Hair follicular keratinocyte (primary cell): ENCODE data around the gene UACA. TPM values are rescaled to one million over a fixed set of nuclear protein-coding genes. Genes with fewer than 3 reads are reported as not detected.

Source experiments
- total RNA-seq: library from RNA; depleted of rRNA; stranded (reverse); fragments of >200 nt; gene quantifications from 2 replicates; pipeline ENCODE4 v1.2.3, GENCODE V29; 2015

Gene UACA, protein sequence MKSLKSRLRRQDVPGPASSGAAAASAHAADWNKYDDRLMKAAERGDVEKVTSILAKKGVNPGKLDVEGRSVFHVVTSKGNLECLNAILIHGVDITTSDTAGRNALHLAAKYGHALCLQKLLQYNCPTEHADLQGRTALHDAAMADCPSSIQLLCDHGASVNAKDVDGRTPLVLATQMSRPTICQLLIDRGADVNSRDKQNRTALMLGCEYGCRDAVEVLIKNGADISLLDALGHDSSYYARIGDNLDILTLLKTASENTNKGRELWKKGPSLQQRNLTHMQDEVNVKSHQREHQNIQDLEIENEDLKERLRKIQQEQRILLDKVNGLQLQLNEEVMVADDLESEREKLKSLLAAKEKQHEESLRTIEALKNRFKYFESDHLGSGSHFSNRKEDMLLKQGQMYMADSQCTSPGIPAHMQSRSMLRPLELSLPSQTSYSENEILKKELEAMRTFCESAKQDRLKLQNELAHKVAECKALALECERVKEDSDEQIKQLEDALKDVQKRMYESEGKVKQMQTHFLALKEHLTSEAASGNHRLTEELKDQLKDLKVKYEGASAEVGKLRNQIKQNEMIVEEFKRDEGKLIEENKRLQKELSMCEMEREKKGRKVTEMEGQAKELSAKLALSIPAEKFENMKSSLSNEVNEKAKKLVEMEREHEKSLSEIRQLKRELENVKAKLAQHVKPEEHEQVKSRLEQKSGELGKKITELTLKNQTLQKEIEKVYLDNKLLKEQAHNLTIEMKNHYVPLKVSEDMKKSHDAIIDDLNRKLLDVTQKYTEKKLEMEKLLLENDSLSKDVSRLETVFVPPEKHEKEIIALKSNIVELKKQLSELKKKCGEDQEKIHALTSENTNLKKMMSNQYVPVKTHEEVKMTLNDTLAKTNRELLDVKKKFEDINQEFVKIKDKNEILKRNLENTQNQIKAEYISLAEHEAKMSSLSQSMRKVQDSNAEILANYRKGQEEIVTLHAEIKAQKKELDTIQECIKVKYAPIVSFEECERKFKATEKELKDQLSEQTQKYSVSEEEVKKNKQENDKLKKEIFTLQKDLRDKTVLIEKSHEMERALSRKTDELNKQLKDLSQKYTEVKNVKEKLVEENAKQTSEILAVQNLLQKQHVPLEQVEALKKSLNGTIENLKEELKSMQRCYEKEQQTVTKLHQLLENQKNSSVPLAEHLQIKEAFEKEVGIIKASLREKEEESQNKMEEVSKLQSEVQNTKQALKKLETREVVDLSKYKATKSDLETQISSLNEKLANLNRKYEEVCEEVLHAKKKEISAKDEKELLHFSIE (N-terminal part only)
- total RNA-seq = 11.0 and 12.1 TPM in 2 replicates

DNA sequence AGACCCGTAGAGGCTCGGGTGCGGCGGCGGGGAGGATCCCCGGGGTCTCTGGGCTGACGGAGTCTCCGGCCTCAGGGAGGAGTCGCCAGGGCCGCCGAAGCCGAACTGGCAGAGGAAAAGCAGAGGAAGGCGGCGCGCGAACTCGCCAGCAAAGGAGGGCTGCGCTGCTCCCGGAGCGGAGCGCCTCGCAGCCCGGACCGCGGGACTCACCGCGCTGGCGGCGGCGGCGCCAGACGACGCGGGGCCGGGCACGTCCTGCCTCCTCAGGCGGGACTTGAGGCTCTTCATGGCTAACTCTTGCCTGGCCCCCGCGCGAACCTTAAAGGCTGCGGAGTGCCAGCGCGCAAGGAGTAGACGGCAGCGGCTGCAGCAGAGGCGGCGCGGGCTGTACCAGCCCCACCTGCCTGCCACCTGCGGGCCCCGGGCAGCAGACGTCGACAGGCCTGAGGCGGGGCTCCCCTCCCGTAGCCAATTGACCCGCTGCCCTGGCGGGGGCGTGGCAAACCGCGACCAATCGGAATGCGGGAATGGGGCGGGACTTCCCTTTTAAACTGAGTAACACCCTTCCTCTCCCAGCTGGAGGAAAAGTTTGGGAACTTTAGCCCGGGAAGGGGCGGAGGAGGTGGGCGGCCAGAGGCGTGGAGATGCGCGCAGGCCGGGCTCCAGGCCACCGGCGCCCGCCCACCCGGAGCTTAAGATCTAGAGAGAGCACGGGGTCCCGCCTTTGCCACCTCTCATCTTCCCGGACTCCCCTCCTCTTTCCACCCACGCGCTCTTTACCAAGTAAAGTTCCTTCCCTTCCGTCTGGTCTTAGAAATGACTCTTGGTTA lies at the start of gene UACA:
Gene UACA (minus strand): TSS at position 439 of the 830 bp plus-strand sequence. CDS start 151 bp downstream, at position 288.

Other genes with a start within 250 kb of the UACA start
- gene LARP6, start 90.6 kb upstream of the UACA start, total RNA-seq = 21.0 and 37.9 TPM in 2 replicates
- 4.2 and 7.2 TPM in 2 replicates for gene THAP10, start 128.9 kb upstream of the UACA start, total RNA-seq
- gene LRRC49, start 129.3 kb upstream of the UACA start, total RNA-seq = 6.7 and 13.7 TPM in 2 replicates